Karpas-422 (cell line): ENCODE measurements around the gene CFAP43. TPM values are rescaled to one million over a fixed set of nuclear protein-coding genes. Genes with fewer than 3 reads are reported as not detected.

ENCODE experiments used
- DNase-seq: peaks from one replicate; pipeline ENCODE4 v3.0.0-alpha.2; 2015
- H2AFZ ChIP-seq: fragments of 200-600 bp; sonication (generic); 2 replicates; pipeline ENCODE4 v1.6.1; 2014; ENCODE audit warnings: antibody characterized with exemption, low read length, mixed read lengths
- H3K27ac ChIP-seq: fragments of 200-600 bp; sonication (generic); 2 replicates; pipeline ENCODE4 v1.5.1; 2014; ENCODE audit warnings: mild to moderate bottlenecking, low read length, moderate library complexity
- H3K27me3 ChIP-seq: fragments of 200-600 bp; sonication (generic); 2 replicates; pipeline ENCODE4 v1.6.1; 2014; ENCODE audit warnings: low read length, mixed read lengths
- H3K36me3 ChIP-seq: fragments of 200-600 bp; sonication (generic); 2 replicates; pipeline ENCODE4 v1.6.1; 2014; ENCODE audit warnings: low read length, mixed read lengths; ENCODE audit not compliant: insufficient read depth
- H3K4me1 ChIP-seq: fragments of 200-600 bp; sonication (generic); 2 replicates; pipeline ENCODE4 v1.6.1; 2014; ENCODE audit warnings: mild to moderate bottlenecking, low read length, mixed read lengths
- H3K4me2 ChIP-seq: fragments of 200-600 bp; sonication (generic); 2 replicates; pipeline ENCODE4 v1.6.1; 2014; ENCODE audit warnings: low read length, low read depth, mild to moderate bottlenecking; ENCODE audit not compliant: poor library complexity, severe bottlenecking
- H3K4me3 ChIP-seq: fragments of 200-600 bp; sonication (generic); 2 replicates; pipeline ENCODE4 v1.5.1; 2014; ENCODE audit warnings: mild to moderate bottlenecking, antibody characterized with exemption, low read length, mixed read lengths
- H3K79me2 ChIP-seq: fragments of 200-600 bp; sonication (generic); 2 replicates; pipeline ENCODE4 v1.6.1; 2014; ENCODE audit warnings: mild to moderate bottlenecking, low read length, mixed read lengths
- H3K9ac ChIP-seq: fragments of 200-600 bp; sonication (generic); 2 replicates; pipeline ENCODE4 v1.6.0; 2014; ENCODE audit warnings: low read length
- H3K9me2 ChIP-seq: fragments of 200-600 bp; sonication (generic), shearing (Covaris generic); replicated peaks from 2 replicates; pipeline ENCODE4 v1.6.0; 2014; ENCODE audit warnings: mild to moderate bottlenecking, low read length, moderate library complexity; ENCODE audit not compliant: insufficient read depth
- H3K9me3 ChIP-seq: fragments of 300-700, 200-600 bp; sonication (generic); 2 replicates; pipeline ENCODE4 v1.6.1; 2014; ENCODE audit warnings: low read length, mixed read lengths
- H4K20me1 ChIP-seq: fragments of 200-600 bp; sonication (generic); 2 replicates; pipeline ENCODE4 v1.6.1; 2014; ENCODE audit warnings: mild to moderate bottlenecking, antibody characterized with exemption, low read length, low read depth; ENCODE audit not compliant: insufficient read depth
- total RNA-seq: library from RNA; depleted of rRNA; stranded (reverse); fragments of >200 nt; shearing (Covaris generic); gene quantifications from 2 replicates; pipeline ENCODE4 v1.2.3, GENCODE V29; 2014; ENCODE audit warnings: low replicate concordance

The CFAP43 gene
- total RNA-seq, 1 experiment from 2014 or later = 0.07 TPM

GRCh38 chr10:104155591-104155990, 76.6 kb downstream of the CFAP43 start:
- no peak overlapping the region for H2AFZ ChIP-seq
- H3K36me3 ChIP-seq = no peaks in the 10 kb centered on the region
- H4K20me1 ChIP-seq = no peaks in the 10 kb centered on the region
- H3K27ac ChIP-seq = no peak overlapping the region
- H3K79me2 ChIP-seq = no peaks in the 10 kb centered on the region
- H3K27me3 ChIP-seq = no peaks in the 10 kb centered on the region
- no peaks in the 10 kb centered on the region for H3K4me1 ChIP-seq
- no peak overlapping the region for H3K9ac ChIP-seq
- H3K9me2 ChIP-seq = no peaks in the 10 kb centered on the region
- no peak for DNase-seq
- peaks cover 4% of the 10 kb centered on the region; the same call in 1 of the 2 replicates for H3K9me3 ChIP-seq
- H3K4me2 ChIP-seq = no peak overlapping the region
- no peak overlapping the region for H3K4me3 ChIP-seq

- Histone ChIP-seq H3K4me1 (peaks cover 4% of the 10 kb centered on the region; the same call in 1 of the 2 replicates), H2AFZ (no peak overlapping the region), H3K36me3 (no peaks in the 10 kb centered on the region), H3K9ac (no peak overlapping the region), H3K79me2 (no peaks in the 10 kb centered on the region), H4K20me1 (no peaks in the 10 kb centered on the region), H3K27me3 (no peaks in the 10 kb centered on the region), H3K27ac (no peak overlapping the region), H3K9me3 (peaks cover 4% of the 10 kb centered on the region; the same call in 1 of the 2 replicates), H3K4me3 (no peak overlapping the region), H3K9me2 (no peaks in the 10 kb centered on the region), H3K4me2 (no peak overlapping the region)
- DNase-seq = no peak
Measured at GRCh38 chr10:104151737-104152136, 80.4 kb downstream of the CFAP43 start.

GRCh38 chr10:104150139-104150538, 82.0 kb downstream of the CFAP43 start:
- Histone ChIP-seq H3K9me2 (no peaks in the 10 kb centered on the region), H3K9me3 (peaks cover 4% of the 10 kb centered on the region; the same call in 1 of the 2 replicates), H2AFZ (no peak overlapping the region), H3K4me1 (peaks cover 4% of the 10 kb centered on the region; the same call in 1 of the 2 replicates), H3K27ac (no peak overlapping the region), H3K4me3 (no peak overlapping the region), H3K4me2 (no peak overlapping the region), H3K79me2 (no peaks in the 10 kb centered on the region), H3K27me3 (no peaks in the 10 kb centered on the region), H4K20me1 (no peaks in the 10 kb centered on the region), H3K9ac (no peak overlapping the region), H3K36me3 (no peaks in the 10 kb centered on the region)
- no peak for DNase-seq

GRCh38 chr10:104146882-104147281, 85.3 kb downstream of the CFAP43 start:
- Histone ChIP-seq H3K4me1 (peaks cover 7% of the 10 kb centered on the region; the same call in 1 of the 2 replicates), H3K27ac (no peak overlapping the region), H3K4me3 (no peak overlapping the region), H3K9me2 (no peaks in the 10 kb centered on the region), H3K36me3 (no peaks in the 10 kb centered on the region), H2AFZ (no peak overlapping the region), H3K27me3 (no peaks in the 10 kb centered on the region), H3K79me2 (no peaks in the 10 kb centered on the region), H3K9ac (no peak overlapping the region), H4K20me1 (no peaks in the 10 kb centered on the region), H3K4me2 (no peak overlapping the region), H3K9me3 (peaks cover 3% of the 10 kb centered on the region; the same call in 1 of the 2 replicates)
- no peak for DNase-seq

GRCh38 chr10:104144931-104145330, 87.2 kb downstream of the CFAP43 start:
- Histone ChIP-seq H3K9me3 (no peaks in the 10 kb centered on the region), H3K4me3 (no peak overlapping the region), H3K27me3 (no peaks in the 10 kb centered on the region), H3K36me3 (no peaks in the 10 kb centered on the region), H3K4me1 (peaks cover 7% of the 10 kb centered on the region; the same call in 1 of the 2 replicates), H3K9me2 (no peaks in the 10 kb centered on the region), H3K79me2 (no peaks in the 10 kb centered on the region), H3K27ac (no peak overlapping the region), H2AFZ (no peak overlapping the region), H3K9ac (no peak overlapping the region), H3K4me2 (no peak overlapping the region), H4K20me1 (no peaks in the 10 kb centered on the region)
- DNase-seq = no peak

- no peak overlapping the region for H3K27ac ChIP-seq
- no peaks in the 10 kb centered on the region for H3K36me3 ChIP-seq
- no peak for DNase-seq
- H3K9me3 ChIP-seq = no peaks in the 10 kb centered on the region
- H2AFZ ChIP-seq = no peak overlapping the region
- no peak overlapping the region for H3K9ac ChIP-seq
- H3K79me2 ChIP-seq = no peaks in the 10 kb centered on the region
- no peaks in the 10 kb centered on the region for H3K9me2 ChIP-seq
- no peaks in the 10 kb centered on the region for H3K27me3 ChIP-seq
- H3K4me2 ChIP-seq = no peak overlapping the region
- H4K20me1 ChIP-seq = no peaks in the 10 kb centered on the region
- no peak overlapping the region for H3K4me3 ChIP-seq
- H3K4me1 ChIP-seq = peaks cover 3% of the 10 kb centered on the region; the same call in 1 of the 2 replicates
Measured at GRCh38 chr10:104143829-104144228, 88.3 kb downstream of the CFAP43 start.

GRCh38 chr10:104142081-104142480, 90.1 kb downstream of the CFAP43 start:
- Histone ChIP-seq H3K9ac (no peak overlapping the region), H4K20me1 (no peaks in the 10 kb centered on the region), H3K4me3 (no peak overlapping the region), H3K36me3 (no peaks in the 10 kb centered on the region), H3K9me3 (no peaks in the 10 kb centered on the region), H3K4me2 (no peak overlapping the region), H3K27me3 (no peaks in the 10 kb centered on the region), H3K27ac (no peak overlapping the region), H3K4me1 (peaks cover 3% of the 10 kb centered on the region; the same call in 1 of the 2 replicates), H2AFZ (no peak overlapping the region), H3K9me2 (no peaks in the 10 kb centered on the region), H3K79me2 (no peaks in the 10 kb centered on the region)
- DNase-seq = no peak

GRCh38 chr10:104139221-104139620, 92.9 kb downstream of the CFAP43 start:
- H3K9ac ChIP-seq = no peak overlapping the region
- no peak overlapping the region for H3K4me3 ChIP-seq
- no peaks in the 10 kb centered on the region for H3K9me2 ChIP-seq
- no peak overlapping the region for H3K27ac ChIP-seq
- H3K9me3 ChIP-seq = no peaks in the 10 kb centered on the region
- H2AFZ ChIP-seq = no peak overlapping the region
- H4K20me1 ChIP-seq = no peaks in the 10 kb centered on the region
- DNase-seq = peak; percentile 68
- no peak overlapping the region for H3K4me2 ChIP-seq
- no peaks in the 10 kb centered on the region for H3K36me3 ChIP-seq
- no peaks in the 10 kb centered on the region for H3K79me2 ChIP-seq
- H3K4me1 ChIP-seq = peaks cover 3% of the 10 kb centered on the region; the same call in 1 of the 2 replicates
- no peaks in the 10 kb centered on the region for H3K27me3 ChIP-seq
